ENCODE measurements around the gene GIMAP2. TPM values are rescaled to one million over a fixed set of nuclear protein-coding genes. Genes with fewer than 3 reads are reported as not detected.

Gene GIMAP2
- total and polyA plus RNA-seq, 2 of the 13 experiments (the other 11 are each of a cell fraction or from before 2014, with no cell fraction given) = 0.49 to 1.4 TPM

DNA sequence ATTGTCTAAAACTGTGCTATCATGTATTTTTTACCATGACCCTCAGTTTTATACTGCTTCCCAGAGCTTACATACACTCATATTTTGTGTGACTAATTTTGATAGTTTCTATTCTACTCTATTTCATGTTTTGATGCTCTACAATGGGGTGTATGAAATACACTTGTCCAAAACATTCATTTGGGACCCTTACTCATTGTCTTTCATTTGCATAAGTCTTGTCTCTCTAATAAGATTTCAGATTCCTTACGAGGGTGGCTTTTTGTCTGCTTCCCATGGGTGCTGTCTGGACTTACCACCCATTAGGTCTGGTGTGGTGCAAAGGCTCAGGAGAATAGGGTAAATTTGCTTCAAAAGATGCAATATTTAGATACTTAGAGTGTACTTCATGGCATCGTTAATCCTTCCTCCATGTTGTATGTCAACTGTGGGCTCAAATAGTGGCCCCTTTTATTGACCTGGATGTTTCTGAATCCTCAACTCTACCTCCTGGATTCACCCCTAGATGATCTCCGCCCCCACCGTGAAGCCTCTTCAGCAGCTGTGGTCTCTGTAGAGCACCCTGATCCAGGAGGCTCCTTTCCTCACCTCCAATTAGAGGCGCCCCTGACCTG is 48.1 kb downstream of the GIMAP2 start:
- Histone ChIP-seq H3K79me2 (ENCODE audit: insufficient read depth, low read length) (no peaks in the 10 kb centered on the region), H3K27ac (ENCODE audit: extremely low read length, insufficient read depth, low read length) (no peak overlapping the region), H3K9ac (ENCODE audit: insufficient read depth, low read depth, low read length) (no peak overlapping the region), H3K4me2 (ENCODE audit: low read depth, low read length) (no peak overlapping the region), H2AFZ (ENCODE audit: low read length) (no peak overlapping the region), H3K9me3 (ENCODE audit: low read length) (no peaks in the 10 kb centered on the region), H3K4me3 (replicated peaks in 1 of 3; ENCODE audit: insufficient read depth in 1 of 3, low read depth in 2 of 3, low read length in 3 of 3) (no peak overlapping the region), H3K36me3 (replicated peaks in 1 of 2; ENCODE audit: control insufficient read depth in 1 of 2, insufficient read depth in 2 of 2, low read length in 2 of 2) (no peaks in the 10 kb centered on the region), H3K27me3 (ENCODE audit: control insufficient read depth in 1 of 2, insufficient read depth in 2 of 2, low read length in 2 of 2) (peaks cover 0 to 10% of the 10 kb centered on the region in 2 experiments; a peak in 1 of 5 replicates), H3K4me1 (ENCODE audit: insufficient read depth, low read length) (no peaks in the 10 kb centered on the region), H4K20me1 (ENCODE audit: insufficient read depth, low read length) (no peaks in the 10 kb centered on the region)
- CTCF ChIA-PET (ENCODE audit: low intra/inter-chr PET ratio, low total read pairs) = no interaction called here
- POLR2A ChIA-PET = no interaction called here
- no peak for FAIRE-seq
- intact Hi-C loops (cut with micrococcal nuclease; ENCODE audit: unreplicated experiment) (no loop called here), in situ Hi-C loops (cut with HindIII; ENCODE audit: extremely low pct_ligation_motif_present, low pct_unique_long_range_greater_than_20kb) (no loop called here)
- ATAC-seq = no peak
- TF ChIP-seq TARDBP (CRISPR knock-in tag; IDR thresholded peaks at IDR 0.05) = no peak
- TF ChIP-seq, protein P1, sequence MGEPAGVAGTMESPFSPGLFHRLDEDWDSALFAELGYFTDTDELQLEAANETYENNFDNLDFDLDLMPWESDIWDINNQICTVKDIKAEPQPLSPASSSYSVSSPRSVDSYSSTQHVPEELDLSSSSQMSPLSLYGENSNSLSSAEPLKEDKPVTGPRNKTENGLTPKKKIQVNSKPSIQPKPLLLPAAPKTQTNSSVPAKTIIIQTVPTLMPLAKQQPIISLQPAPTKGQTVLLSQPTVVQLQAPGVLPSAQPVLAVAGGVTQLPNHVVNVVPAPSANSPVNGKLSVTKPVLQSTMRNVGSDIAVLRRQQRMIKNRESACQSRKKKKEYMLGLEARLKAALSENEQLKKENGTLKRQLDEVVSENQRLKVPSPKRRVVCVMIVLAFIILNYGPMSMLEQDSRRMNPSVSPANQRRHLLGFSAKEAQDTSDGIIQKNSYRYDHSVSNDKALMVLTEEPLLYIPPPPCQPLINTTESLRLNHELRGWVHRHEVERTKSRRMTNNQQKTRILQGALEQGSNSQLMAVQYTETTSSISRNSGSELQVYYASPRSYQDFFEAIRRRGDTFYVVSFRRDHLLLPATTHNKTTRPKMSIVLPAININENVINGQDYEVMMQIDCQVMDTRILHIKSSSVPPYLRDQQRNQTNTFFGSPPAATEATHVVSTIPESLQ (CRISPR knock-in tag; conservative IDR thresholded peaks at IDR 0.05) = no peak
- TF ChIP-seq MAFG (CRISPR knock-in tag; IDR thresholded peaks at IDR 0.05) = no peak
- no peak for TF ChIP-seq ZNF335 (CRISPR knock-in tag; IDR thresholded peaks at IDR 0.05)
- no peak for TF ChIP-seq ZFP91 (CRISPR knock-in tag; IDR thresholded peaks at IDR 0.05; ENCODE audit: borderline replicate concordance)
- no peak for TF ChIP-seq RORA (CRISPR knock-in tag; IDR thresholded peaks at IDR 0.05)
- no peak for TF ChIP-seq MTA1 (CRISPR knock-in tag; IDR thresholded peaks at IDR 0.05; ENCODE audit: borderline replicate concordance)
- no peak for TF ChIP-seq ZMYM4 (CRISPR knock-in tag; IDR thresholded peaks at IDR 0.05)
- no peak for TF ChIP-seq ZBED4 (CRISPR knock-in tag; IDR thresholded peaks at IDR 0.05; ENCODE audit: borderline replicate concordance)
- BruUV-seq (replicated peaks) = no TSS peak
- WGBS (ENCODE audit: low lambda C conversion rate) = 3% methylated on average over 5 of the region's 5 CpGs
- no peak for DNase-seq (ENCODE audit: low spot score)
